SK-N-SH treated with all-trans-retinoic acid at 6 μM for 48 hours (cell line): ENCODE data around the gene ZNF805.

Experiments
- CSDC2 ChIP-seq: fragments of 250-450 bp; sonication (Bioruptor Pico); IDR thresholded peaks from 2 replicates; pipeline ENCODE4 v1.5.0; 2020; ENCODE audit warnings: mild to moderate bottlenecking, moderate library complexity
- GLIS3 ChIP-seq: fragments of 250-450 bp; sonication (Bioruptor Pico); IDR thresholded peaks from 2 replicates; pipeline ENCODE4 v1.5.0; 2020; ENCODE audit warnings: mild to moderate bottlenecking, moderate library complexity
- OSR1 ChIP-seq: fragments of 250-450 bp; sonication (Bioruptor Pico); IDR thresholded peaks from 2 replicates; pipeline ENCODE4 v1.8.0; 2022; ENCODE audit warnings: moderate library complexity, mild to moderate bottlenecking, inconsistent platforms
- PPARA ChIP-seq: fragments of 250-450 bp; sonication (Bioruptor Pico); IDR thresholded peaks from 2 replicates; pipeline ENCODE4 v1.5.0; 2020; ENCODE audit warnings: mild to moderate bottlenecking, borderline replicate concordance
- RARB ChIP-seq: fragments of 250-450 bp; sonication (Bioruptor Pico); IDR thresholded peaks from 2 replicates; pipeline ENCODE4 v1.8.0; 2021; ENCODE audit warnings: mild to moderate bottlenecking, moderate library complexity
- TOX ChIP-seq: fragments of 250-450 bp; sonication (Bioruptor Pico); IDR thresholded peaks from 2 replicates; pipeline ENCODE4 v1.8.0; 2021; ENCODE audit warnings: mild to moderate bottlenecking, moderate library complexity, borderline replicate concordance
- ZNF565 ChIP-seq: fragments of 450-650 bp; formaldehyde crosslinking; conservative IDR thresholded peaks from 2 replicates; pipeline ENCODE4 v1.5.0; 2020; ENCODE audit warnings: low read depth, mild to moderate bottlenecking, moderate library complexity
- ZNF70 ChIP-seq: fragments of 450-650 bp; formaldehyde crosslinking; IDR thresholded peaks from 2 replicates; pipeline ENCODE4 v1.5.0; 2020; ENCODE audit warnings: mild to moderate bottlenecking, moderate library complexity
- TF ChIP-seq, protein P1 (sequence below): fragments of 250-450 bp; sonication (Bioruptor Pico); IDR thresholded peaks from 2 replicates; pipeline ENCODE4 v1.5.0; 2020; ENCODE audit warnings: mild to moderate bottlenecking, moderate library complexity
- TF ChIP-seq, protein P2 (sequence below): fragments of 250-450 bp; sonication (Bioruptor Pico); IDR thresholded peaks from 2 replicates; pipeline ENCODE4 v1.8.0; 2020; ENCODE audit warnings: mild to moderate bottlenecking, moderate library complexity, borderline replicate concordance
- TF ChIP-seq, protein P3 (sequence below): fragments of 250-450 bp; sonication (Bioruptor Pico); IDR thresholded peaks from 2 replicates; pipeline ENCODE4 v1.8.0; 2021; ENCODE audit warnings: low read depth, mild to moderate bottlenecking, moderate library complexity, borderline replicate concordance

DNA sequence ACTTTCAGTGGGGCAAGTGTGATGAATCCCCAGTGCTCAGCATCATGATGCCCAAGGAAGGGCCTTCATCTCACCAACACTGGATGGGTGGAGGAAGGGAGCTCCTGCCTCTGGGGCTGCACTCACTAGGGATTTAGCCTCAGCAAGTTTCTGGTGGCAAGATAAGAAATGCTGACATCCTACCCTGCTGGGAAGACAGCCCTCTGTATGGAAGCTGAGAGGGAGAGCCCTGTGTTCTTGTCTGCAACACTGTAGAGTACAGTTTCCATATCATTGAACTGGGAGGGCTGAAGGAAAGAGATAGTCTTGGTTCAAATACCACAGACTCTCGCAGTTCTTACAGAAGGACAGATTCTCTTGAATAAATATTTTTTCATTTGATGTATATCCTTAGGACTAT is 32.6 kb downstream of the ZNF805 start:
- no peak for TF ChIP-seq GLIS3 (CRISPR knock-in tag)
- TF ChIP-seq, protein P1, sequence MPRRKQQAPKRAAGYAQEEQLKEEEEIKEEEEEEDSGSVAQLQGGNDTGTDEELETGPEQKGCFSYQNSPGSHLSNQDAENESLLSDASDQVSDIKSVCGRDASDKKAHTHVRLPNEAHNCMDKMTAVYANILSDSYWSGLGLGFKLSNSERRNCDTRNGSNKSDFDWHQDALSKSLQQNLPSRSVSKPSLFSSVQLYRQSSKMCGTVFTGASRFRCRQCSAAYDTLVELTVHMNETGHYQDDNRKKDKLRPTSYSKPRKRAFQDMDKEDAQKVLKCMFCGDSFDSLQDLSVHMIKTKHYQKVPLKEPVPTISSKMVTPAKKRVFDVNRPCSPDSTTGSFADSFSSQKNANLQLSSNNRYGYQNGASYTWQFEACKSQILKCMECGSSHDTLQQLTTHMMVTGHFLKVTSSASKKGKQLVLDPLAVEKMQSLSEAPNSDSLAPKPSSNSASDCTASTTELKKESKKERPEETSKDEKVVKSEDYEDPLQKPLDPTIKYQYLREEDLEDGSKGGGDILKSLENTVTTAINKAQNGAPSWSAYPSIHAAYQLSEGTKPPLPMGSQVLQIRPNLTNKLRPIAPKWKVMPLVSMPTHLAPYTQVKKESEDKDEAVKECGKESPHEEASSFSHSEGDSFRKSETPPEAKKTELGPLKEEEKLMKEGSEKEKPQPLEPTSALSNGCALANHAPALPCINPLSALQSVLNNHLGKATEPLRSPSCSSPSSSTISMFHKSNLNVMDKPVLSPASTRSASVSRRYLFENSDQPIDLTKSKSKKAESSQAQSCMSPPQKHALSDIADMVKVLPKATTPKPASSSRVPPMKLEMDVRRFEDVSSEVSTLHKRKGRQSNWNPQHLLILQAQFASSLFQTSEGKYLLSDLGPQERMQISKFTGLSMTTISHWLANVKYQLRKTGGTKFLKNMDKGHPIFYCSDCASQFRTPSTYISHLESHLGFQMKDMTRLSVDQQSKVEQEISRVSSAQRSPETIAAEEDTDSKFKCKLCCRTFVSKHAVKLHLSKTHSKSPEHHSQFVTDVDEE (CRISPR knock-in tag): no peak
- TF ChIP-seq, protein P2, sequence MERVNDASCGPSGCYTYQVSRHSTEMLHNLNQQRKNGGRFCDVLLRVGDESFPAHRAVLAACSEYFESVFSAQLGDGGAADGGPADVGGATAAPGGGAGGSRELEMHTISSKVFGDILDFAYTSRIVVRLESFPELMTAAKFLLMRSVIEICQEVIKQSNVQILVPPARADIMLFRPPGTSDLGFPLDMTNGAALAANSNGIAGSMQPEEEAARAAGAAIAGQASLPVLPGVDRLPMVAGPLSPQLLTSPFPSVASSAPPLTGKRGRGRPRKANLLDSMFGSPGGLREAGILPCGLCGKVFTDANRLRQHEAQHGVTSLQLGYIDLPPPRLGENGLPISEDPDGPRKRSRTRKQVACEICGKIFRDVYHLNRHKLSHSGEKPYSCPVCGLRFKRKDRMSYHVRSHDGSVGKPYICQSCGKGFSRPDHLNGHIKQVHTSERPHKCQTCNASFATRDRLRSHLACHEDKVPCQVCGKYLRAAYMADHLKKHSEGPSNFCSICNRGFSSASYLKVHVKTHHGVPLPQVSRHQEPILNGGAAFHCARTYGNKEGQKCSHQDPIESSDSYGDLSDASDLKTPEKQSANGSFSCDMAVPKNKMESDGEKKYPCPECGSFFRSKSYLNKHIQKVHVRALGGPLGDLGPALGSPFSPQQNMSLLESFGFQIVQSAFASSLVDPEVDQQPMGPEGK (CRISPR knock-in tag): no peak
- no peak for TF ChIP-seq PPARA (CRISPR knock-in tag)
- no peak for TF ChIP-seq OSR1
- TF ChIP-seq ZNF565 (CRISPR knock-in tag): no peak
- TF ChIP-seq, protein P3, sequence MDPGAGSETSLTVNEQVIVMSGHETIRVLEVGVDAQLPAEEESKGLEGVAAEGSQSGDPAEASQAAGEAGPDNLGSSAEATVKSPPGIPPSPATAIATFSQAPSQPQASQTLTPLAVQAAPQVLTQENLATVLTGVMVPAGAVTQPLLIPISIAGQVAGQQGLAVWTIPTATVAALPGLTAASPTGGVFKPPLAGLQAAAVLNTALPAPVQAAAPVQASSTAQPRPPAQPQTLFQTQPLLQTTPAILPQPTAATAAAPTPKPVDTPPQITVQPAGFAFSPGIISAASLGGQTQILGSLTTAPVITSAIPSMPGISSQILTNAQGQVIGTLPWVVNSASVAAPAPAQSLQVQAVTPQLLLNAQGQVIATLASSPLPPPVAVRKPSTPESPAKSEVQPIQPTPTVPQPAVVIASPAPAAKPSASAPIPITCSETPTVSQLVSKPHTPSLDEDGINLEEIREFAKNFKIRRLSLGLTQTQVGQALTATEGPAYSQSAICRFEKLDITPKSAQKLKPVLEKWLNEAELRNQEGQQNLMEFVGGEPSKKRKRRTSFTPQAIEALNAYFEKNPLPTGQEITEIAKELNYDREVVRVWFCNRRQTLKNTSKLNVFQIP: no peak
- no peak for TF ChIP-seq RARB (CRISPR knock-in tag)
- no peak for TF ChIP-seq TOX (CRISPR knock-in tag)
- TF ChIP-seq CSDC2 (CRISPR knock-in tag): no peak
- TF ChIP-seq ZNF70 (CRISPR knock-in tag): no peak
